HG03342 (cell line): ENCODE results near the gene MDGA2.
"Not testable (repeated sequence)": the region's sequence is repeated elsewhere in the genome, so short reads cannot be mapped to it uniquely, and the experiment has no call there.

Experiments used
- ATAC-seq: cut with Tn5 transposase; IDR thresholded peaks from one replicate; pipeline ENCODE4 v1.9.1; 2021; ENCODE audit warnings: mild to moderate bottlenecking, moderate library complexity; ENCODE audit not compliant: unreplicated experiment

Gene MDGA2

GRCh38 chr14:47252802-47253201 lies 422.6 kb downstream of the MDGA2 start:
- no peak for ATAC-seq

GRCh38 chr14:47246367-47246766 lies 429.0 kb downstream of the MDGA2 start:
- no peak for ATAC-seq

- ATAC-seq = not testable (repeated sequence)
Observed at GRCh38 chr14:47242579-47242978, 432.8 kb downstream of the MDGA2 start.

GRCh38 chr14:47240748-47241437 lies 434.5 kb downstream of the MDGA2 start:
- no peak for ATAC-seq

- ATAC-seq = no peak
Observed at GRCh38 chr14:47235619-47236018, 439.8 kb downstream of the MDGA2 start.

- ATAC-seq = no peak
Observed at GRCh38 chr14:47226877-47227520, 448.4 kb downstream of the MDGA2 start.

- no peak for ATAC-seq
Observed at GRCh38 chr14:47223656-47224055, 451.7 kb downstream of the MDGA2 start.

- no peak for ATAC-seq
Observed at GRCh38 chr14:47220096-47220495, 455.3 kb downstream of the MDGA2 start.

GRCh38 chr14:47211263-47211662 lies 464.1 kb downstream of the MDGA2 start:
- no peak for ATAC-seq

GRCh38 chr14:47210099-47210498 lies 465.3 kb downstream of the MDGA2 start:
- ATAC-seq = no peak

- ATAC-seq = no peak
Observed at GRCh38 chr14:47208434-47208833, 467.0 kb downstream of the MDGA2 start.

GRCh38 chr14:47207617-47208016 lies 467.8 kb downstream of the MDGA2 start:
- no peak for ATAC-seq

GRCh38 chr14:47200740-47201139 lies 474.7 kb downstream of the MDGA2 start:
- ATAC-seq = no peak

GRCh38 chr14:47195582-47195981 lies 479.8 kb downstream of the MDGA2 start:
- no peak for ATAC-seq

- ATAC-seq = no peak
Observed at GRCh38 chr14:47194055-47194454, 481.4 kb downstream of the MDGA2 start.

- ATAC-seq = not testable (repeated sequence)
Observed at GRCh38 chr14:47192203-47192602, 483.2 kb downstream of the MDGA2 start.

GRCh38 chr14:47191700-47192099 lies 483.7 kb downstream of the MDGA2 start:
- no peak for ATAC-seq

GRCh38 chr14:47189911-47190484 lies 485.4 kb downstream of the MDGA2 start:
- ATAC-seq = no peak

GRCh38 chr14:47186486-47186885 lies 488.9 kb downstream of the MDGA2 start:
- ATAC-seq = no peak

- ATAC-seq = no peak
Observed at GRCh38 chr14:47179906-47180305, 495.5 kb downstream of the MDGA2 start.

- ATAC-seq = not testable (repeated sequence)
Observed at GRCh38 chr14:47171896-47172295, 503.5 kb downstream of the MDGA2 start.

GRCh38 chr14:47167402-47167801 lies 508.0 kb downstream of the MDGA2 start:
- no peak for ATAC-seq
